ENCODE measurements around the gene CLASP2.
"Not testable (repeated sequence)": the region's sequence is repeated elsewhere in the genome, so short reads cannot be mapped to it uniquely, and the experiment has no call there.

CLASP2 gene

DNA sequence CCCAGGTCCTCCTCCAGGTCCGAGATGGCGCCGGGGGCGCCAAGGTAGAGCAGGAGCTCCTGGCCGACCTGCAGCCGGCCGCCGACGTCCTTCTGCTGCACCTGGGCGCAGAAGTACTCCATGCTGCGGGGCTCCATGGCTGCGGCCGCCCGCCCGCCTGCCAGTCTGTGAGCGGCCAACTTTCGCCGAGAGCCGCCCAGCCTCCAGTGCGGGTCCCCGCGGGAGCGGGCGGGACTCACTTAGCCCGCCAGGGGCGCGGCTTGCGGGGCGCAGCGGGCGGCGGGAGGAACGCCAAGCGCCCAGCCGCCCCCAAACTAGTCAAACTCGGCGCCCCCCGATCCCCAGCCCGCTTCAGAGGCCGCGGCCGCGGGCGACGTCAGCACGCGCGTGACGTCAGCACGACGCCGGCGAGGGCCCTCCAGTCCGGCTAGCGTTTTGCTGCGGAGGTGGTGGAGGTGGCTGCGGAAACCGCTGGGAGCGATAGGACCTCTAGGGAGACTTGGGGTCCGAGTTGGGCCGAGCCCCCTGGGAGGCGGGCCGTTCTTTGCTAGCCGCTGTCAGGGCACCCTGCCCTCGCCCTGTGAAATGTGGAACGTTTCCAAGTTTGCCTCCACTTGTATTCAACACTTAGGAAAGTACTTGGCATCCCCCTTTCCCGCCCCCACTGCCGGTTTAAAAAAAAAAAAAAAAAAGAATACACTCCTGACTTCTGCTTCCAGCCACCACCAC lies at the start of gene CLASP2:
CLASP2 (minus strand) TSS at position 389 of the 729 bp plus-strand sequence; CDS start at position 137, 252 bp downstream.
- peak; percentile 63 for DNase-seq

DNA sequence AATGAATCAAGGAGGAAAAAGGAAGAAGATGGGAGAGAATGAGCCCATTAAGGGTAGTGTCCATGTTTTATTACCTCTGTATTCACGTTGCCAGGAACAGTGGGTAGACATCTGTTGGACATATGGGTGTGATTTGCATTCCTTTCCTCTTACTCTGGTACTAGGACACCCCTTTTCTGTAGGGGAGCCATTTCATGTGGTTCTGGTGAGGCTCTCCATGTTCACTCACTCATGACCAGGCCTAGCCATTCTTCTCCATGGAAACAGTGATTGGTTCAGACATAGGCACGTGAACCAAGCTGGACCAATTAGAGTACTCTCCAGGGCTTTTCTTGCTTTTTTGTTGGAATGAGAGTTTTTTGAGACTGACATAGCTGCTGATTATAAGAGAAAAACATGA lies 40.8 kb upstream of the CLASP2 start:
- DNase-seq: no peak

DNA sequence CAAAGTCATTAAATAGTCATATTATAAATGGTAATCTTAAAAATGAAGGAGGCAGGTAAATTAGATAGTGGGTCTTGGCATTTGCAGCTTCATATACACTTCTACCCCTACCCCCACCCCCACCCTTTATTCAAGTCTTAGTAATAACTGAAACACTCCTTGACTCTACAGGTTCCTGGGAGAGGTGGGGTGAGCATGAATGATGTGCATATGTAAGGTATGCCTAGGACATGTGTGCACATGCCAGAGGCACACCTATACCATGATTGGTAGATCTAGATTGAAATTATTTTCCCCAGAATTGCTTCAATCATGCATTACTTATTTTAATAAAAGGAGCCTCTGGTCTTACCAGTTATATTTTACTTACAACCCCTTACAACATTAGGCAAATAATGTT lies 40.2 kb upstream of the CLASP2 start:
- DNase-seq: no peak

DNA sequence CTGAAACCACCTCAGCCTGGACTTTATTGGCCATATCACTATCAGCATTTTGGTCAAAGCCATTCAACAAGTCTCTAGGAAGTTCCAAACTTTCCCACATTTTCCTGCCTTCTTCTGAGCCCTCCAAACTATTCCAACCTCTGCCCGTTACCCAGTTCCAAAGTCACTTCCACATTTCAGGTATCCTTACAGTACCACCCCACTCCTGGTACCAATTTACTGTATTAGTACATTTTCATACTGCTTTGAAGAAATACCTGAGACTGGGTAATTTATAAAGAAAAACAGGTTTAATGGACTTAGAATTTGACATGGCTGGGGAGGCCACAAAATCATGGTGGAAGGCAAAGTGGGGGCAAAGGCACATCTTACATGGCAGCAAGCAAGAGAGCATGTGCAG lies 36.3 kb upstream of the CLASP2 start:
- not testable (repeated sequence) for DNase-seq

DNA sequence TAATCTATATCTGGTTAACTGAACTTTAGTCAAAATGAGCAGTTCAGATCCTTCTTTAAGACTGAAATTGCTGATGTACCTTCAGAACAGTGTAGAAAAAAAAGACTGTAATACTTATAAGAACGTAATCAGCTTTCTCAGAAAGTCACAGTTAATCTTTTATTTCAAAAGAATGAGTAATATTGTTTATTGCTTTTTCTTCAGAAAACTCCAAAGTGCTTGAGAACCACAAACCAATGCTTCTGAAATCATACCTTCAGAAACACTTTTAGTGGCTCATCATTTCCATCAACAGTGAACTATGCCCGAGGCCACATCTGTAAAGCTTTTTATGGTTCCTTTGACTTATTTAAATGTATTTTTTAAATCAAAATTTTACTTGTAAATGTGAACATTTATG lies 33.3 kb upstream of the CLASP2 start:
- DNase-seq: no peak

DNA sequence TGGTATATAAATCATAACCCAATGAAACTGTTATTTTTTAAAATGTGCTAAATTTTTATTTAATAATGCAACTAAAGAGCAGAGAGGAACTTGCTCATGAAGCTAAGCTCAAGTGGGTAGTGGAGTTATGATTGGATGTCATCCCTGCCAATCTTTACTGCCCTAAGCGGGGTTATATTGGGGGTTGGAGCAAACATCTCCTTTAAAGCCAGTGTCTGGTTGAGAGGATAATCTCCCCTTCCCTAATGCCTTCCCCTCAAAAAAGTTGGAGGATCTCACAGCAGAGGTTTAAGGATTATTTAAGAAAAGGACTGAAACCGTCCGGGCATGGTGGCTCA lies 32.1 kb upstream of the CLASP2 start:
- DNase-seq: no peak

DNA sequence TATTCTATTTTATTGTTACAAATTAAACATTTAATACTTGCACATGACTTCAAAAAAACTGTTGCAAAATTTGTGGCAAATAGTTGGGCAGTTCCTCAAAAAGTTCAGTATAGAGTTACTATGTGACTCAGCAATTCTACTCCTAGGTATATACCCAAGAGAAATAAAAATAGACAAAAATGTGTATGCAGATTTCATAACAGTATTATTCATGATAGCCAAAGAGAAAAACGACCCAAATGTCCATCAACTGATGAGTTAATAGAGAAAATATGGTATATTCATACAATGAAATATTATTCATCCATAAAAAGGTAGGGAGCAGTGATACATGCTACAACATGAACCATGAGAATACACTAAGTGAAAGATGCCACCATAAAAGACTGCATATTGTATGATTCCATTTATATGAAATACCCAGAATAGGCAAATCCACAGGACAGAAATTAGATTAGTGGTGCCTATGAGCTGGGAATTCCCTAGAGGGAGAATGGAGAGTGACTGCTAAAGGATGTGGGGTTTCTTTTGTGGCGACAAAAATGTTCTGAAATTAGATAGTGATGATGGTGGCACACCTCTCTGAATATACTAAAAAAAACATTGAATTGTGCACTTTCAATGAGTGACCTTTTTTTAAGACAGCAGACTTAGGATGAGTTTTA lies 31.6 kb upstream of the CLASP2 start:
- DNase-seq: no peak

DNA sequence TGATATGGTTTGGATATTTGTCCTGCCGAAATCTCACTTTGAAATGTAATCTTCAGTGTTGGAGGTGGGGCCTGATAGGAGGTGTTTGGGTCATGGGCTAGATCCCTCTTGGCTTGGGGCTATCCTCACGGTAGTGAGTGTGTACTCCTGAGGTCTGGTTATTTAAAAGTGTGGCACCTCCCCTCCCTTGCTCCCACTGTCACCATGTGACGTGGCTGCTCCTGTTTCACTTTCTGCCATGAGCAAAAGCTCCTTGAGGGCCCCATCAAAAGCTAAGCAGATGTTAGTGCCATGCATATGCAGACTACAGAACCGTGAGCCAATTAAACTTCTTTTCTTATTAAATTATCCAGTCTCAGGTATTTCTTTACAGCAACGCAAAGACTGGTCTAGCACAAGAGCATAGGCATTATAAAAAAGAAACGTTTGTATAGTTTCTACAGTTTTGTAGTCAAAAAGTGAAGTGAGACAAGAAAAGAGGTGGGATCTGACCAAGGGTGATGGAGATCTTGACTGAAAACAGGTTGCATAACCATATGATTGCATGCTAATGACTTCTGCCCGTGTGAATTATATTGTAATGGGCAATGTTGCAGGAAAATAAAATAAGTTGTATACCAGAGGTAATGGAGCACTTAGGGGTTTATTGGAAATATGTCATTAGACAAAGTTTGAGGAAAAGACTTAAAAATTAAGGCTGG lies 28.5 kb upstream of the CLASP2 start:
- DNase-seq: no peak

DNA sequence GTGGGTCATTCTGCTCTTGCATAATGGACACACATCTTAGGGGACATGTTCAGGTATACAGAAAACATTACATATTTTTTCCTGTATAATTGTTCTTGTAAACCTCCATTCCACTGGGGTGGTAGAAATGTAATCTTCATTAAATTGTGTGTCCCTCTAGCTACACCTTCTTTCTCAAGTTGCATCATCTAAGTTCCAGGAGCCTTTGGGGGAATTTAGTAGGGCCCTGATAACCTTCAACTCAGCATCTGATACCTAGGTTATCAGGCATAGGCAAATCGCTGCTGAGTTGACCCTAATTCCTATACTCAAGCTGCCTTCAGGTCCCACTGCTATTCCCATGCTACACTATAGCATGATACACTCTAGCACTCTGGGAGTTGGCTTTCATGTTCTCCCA lies 19.1 kb upstream of the CLASP2 start:
- no peak for DNase-seq

DNA sequence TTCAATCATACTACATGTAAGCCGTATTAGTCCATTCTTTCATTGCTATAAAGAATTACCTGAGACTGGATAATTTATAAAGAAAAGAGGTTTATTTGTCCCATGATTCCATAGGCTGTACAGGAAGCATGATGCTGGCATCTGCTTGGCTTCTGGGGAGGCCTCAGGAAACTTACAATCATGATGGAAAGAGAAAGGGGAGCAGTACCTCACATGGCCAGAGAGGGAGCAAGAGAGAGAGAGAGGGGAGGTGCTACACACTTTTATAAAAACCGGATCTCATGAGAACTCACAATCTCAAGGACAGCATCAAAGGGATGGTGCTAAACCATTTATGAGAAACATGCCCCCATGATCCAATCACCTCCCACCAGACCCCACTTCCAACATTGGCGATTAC lies 14.3 kb upstream of the CLASP2 start:
- DNase-seq: no peak

DNA sequence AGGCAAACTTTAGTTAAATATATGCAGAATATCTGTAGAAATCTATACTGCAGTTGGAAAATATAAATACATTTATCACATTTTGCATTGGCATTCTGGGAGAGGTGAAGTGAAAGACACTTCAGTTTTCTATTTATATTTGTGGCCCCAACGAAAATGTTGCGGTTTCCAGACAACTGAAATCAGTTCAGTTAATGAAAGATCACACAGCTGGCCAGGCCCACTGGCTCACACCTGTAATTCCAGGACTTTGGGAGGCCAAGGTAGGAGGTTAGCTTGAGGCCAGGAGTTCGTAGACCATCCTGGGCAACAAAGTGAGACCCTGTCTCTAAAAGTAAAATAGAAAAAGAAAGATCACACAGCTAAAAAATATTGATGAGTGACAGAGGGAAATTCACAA lies 11.9 kb upstream of the CLASP2 start:
- no peak for DNase-seq

DNA sequence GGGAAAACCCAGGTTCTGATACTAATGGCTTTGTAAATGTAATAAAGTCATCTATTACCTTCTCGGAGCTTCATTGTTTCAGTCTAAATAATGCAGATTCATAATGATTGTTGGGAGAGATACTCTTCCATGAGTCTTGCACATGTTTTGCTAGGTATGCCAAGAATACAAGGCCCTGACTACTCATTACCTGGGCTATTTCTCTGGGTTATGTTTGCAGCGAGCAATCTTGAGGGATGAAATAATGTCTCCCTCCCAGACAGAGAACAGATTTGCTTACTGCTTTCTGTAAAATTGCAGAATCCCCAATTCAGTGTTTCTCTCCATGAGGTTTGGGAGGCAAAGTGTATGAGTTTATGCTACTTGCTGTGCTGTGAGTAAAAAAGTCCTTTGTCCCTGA lies 6.2 kb upstream of the CLASP2 start:
- DNase-seq: no peak

DNA sequence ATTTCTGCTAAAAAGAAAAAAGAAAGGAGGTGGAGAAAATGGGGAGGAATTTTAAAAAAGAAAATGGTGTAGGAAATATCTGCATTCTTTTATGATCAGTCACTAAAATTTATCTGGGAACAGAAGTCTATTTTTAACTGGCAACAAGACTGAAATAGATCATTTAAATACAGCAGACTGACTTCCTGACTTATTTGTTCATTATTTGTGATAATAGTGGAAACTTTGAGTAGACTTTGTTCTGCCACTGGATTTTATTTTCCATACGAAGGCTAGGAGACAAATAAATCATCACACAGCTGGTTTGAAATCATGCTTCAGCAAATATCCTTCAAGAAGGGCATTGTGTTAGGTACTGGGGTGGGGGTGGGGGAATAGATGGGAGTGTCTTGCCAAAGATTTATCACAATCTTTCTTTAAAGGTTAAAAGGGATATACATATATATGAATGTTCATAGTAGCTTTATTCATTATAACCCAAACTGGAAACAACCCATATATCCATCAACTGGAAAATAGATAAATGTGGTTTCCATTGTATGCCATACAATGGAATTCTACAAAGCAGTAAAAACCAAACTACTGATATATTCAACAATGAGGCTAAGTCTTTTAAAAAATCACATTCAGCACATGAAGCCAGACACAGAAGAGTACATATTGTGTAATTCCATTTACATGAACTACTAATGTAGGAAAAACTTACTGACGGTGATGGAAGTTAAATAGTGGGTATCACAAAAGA lies 4.7 kb upstream of the CLASP2 start:
- DNase-seq: no peak

DNA sequence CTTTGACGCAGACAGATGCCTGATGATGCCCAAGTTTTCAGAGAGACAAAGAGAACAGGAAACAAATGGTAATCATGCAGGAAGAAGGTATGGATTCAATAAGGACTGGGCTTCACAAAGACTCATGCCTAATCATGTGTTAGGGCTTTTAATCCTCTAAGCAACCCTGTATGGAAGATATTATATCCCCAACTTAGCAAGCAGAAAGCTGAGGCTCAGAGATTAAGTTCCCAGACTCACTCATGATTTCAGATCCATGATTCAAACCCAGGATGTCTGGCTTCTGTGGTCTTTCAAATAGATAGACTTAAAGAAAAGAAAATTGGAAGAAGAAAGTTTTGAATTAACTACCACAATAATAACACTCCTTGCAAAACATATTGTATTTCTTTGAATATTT lies 4.1 kb upstream of the CLASP2 start:
- no peak for DNase-seq

DNA sequence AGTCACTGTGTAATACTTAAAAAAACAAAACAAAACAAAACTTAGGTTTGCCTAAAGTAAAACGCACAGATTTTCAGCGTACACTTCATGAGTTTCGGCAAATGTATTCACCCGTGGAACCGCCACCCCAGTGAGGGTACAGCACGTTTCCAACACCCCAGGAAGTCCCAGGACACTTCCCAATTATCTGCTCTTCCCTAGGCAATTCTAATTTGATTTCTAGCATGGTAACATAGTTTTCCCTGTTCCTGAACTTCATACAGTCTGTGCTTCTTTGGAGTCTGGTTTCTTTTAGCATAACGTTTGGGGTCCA lies 497 bp upstream of the CLASP2 start:
- no peak for DNase-seq

DNA sequence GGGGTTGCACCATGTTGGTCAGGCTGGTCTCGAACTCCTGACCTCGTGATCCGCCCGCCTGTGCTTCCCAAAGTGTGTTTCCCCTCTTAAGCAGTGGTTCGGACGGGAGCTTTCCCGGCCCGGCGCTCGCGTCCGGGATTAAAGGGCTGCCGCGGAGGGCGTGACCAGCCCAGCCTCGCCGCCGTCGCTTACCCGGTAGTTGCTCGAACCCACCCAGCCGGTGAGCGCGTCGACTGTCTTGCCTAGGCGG lies 513 bp downstream of the CLASP2 start:
- DNase-seq: no peak

DNA sequence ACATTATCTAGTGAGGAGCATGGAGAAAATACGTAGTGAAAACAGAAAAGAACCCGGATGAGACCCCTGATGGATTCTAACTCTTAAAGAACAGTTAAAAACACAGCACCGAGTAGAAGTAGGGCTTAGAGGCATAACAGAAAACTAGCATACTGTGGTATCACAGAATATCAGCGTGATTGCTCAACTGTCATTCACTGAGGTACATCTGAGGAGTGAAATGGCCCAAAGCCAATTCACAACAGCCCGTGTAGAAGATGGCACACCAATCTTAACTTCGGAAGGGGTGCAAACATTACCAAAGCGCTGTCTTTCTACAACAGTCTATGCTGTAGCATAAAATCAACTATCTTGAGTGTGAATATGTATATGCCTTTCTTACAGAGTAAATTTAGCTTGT lies 1.8 kb downstream of the CLASP2 start:
- DNase-seq: no peak

DNA sequence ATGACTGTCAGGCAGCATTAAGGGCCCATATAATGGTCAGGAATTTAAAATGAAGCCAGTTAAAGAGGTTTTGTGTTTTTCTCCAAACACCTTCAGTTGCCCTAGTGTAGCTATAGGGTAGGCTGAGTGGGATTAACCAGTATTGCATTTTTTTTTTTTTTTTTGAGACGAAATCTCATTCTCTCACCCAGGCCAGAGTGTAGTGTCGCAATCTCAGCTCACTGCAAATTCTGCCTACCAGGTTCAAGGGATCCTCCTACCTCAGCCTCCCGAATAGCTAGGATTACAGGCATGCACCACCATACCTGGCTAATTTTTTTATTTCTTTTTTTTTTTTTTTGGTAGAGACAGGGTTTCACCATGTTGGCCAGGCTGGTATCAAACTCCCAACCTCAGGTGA lies 7.0 kb downstream of the CLASP2 start:
- DNase-seq: no peak

DNA sequence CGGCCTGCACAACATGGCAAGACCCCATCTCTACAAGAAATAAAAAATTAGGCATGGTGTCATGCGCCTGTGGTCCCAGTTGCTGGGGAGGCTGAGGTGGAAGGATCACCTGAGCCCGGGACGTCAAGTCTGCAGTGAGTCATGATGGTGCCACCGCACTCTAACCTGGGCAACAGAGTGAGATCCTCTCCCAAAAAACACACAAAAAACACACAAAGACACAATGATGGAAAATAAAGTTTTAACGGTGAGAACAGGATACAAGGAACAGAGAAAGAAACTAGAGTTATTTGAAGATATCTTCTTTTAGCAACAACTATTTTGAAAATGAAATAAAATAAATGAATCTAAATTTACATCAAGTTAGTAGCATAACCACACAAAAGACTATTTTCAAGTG lies 12.0 kb downstream of the CLASP2 start:
- no peak for DNase-seq

DNA sequence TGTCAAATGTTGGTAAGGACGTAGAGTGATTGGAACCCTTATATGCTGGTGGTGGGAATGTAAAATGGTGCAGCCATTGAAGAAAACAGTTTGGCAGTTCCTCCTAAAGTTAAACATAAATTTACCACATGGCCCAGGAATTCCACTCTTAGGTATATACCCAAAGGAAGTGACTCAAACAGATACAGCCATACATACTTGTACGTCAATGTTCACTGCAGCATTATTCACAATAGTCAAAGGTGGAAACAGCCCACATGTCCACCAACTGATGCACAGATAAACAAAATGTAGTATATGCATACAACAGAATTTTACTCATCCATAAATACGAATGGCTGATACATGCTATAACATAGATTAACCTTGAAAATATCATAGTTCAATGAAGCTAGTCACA lies 13.2 kb downstream of the CLASP2 start:
- no peak for DNase-seq

DNA sequence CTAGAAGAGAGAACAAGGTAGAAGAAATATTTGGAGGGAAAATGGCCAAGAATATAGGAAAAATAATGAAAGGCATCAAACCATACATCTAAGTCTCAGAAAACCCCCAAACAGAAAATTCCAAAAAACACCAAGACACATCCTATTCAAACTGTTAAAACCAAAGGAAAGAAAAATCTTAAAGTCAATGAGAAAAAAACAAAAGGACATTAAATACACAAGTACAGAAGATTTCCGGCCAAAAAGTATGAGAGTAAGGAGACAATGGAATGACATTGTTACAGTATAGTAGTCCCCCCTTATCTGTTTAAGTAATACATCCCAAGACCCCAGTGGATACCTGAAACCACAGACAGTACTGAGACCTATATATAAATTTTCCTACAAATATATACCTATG lies 18.8 kb downstream of the CLASP2 start:
- DNase-seq: no peak

DNA sequence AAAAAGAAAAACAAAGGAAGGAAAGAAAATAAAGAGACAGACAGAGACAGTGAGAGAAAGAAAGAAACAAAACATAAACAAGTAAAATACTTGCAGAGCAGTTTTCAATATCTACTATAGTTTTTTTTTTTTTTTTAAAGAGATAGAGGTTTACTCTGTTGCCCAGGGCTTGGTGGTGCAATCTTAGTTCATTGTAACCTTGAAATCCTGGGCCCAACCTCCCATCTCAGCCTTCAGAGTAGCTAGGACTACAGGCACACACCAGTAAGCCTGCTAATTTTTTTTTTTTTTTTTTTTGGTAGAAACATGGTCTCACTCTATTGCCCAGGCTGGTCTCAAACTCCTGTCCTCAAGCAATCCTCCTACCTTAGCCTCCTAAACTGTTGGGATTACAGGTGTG lies 23.1 kb downstream of the CLASP2 start:
- no peak for DNase-seq

DNA sequence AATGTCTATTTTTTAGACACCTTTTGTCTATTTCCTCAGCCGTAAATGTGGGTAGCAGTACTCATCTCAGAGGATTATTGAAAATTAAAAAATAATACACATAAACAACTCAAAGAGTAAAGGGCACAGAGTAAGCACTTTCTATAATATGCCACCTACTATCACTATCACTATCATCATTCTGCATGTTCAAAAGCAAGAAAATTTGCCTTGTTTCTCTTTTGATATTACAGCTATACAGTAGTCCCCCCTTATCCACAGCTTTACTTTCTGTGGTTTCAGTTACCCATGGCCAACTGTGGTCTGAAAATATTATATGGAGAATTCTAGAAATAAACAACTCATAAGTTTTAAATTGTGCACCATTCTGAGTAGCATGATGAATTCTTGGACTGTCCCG lies 27.7 kb downstream of the CLASP2 start:
- DNase-seq: no peak

DNA sequence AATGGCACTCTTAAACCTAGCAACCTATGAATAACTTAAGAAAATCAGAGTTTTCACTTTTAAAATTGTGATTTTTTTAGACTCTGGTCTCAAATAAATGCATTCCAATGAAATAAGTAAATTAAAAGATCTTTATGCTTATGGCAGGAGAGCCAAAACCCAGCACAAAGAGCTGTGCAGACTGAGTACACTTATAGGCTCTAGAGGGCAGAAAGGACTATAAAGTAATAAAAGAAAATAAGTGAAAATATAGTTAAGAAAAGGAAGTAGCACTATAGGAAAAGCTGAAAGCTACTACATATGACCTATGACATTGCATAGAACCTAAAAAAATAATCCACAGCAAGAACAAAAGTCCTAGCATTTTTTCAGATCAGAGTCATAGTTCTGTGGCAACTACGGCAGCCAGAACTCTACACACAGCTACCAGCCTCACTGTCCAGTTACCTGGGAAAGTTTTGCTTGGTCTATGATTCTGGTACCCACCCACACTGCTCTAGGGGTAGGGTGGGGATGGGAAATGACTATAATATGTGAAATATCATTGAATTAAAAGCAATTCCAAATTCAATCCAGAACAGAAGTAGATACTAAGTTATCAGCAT lies 30.5 kb downstream of the CLASP2 start:
- no peak for DNase-seq

Measured in NCI-H774 (cell line).